Activated CD4-positive, alpha-beta T cell treated with anti-CD3 and anti-CD28 coated beads, Interleukin-2, amount 50 U/mL, for 1 hour (primary cell): ENCODE measurements around the gene NRXN2.
A peak's percentile ranks its signal among the peaks of the same experiment; 100 is the strongest.
"Not testable (repeated sequence)": the region's sequence is repeated elsewhere in the genome, so short reads cannot be mapped to it uniquely, and the experiment has no call there.

Source experiments
- DNase-seq: peaks from one replicate; pipeline ENCODE4 v3.0.0-alpha.2; 2020

The NRXN2 gene

DNA sequence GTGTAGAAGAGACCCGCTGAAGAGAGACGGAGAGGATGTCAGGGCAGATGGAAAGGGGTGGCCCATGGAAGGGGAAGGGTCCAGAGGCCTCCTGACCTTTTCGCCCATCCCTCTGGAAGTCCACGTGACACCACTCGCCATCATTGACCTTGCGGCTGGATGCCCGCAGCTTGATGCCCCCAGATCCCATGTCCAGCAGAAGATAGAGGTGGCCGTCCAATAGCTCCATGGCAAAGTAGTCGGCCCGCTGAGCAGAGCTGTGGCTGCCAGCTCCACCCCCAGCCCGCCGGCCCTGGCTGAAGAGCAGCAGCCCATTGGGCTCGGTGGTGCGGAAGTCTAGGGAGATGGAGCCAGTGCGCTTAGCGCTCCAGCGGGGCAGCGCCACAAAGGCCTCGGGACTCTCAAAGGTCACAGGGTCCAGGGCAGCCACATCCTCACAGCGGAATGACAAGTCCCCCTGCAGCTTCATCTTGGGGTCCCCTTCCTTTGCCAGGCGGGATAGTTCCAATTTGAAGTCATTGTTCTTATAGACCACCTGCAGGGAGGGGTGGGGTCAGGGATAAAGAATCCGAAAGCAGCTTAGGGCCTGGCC is 55.7 kb downstream of the NRXN2 start:
- no peak for DNase-seq

DNA sequence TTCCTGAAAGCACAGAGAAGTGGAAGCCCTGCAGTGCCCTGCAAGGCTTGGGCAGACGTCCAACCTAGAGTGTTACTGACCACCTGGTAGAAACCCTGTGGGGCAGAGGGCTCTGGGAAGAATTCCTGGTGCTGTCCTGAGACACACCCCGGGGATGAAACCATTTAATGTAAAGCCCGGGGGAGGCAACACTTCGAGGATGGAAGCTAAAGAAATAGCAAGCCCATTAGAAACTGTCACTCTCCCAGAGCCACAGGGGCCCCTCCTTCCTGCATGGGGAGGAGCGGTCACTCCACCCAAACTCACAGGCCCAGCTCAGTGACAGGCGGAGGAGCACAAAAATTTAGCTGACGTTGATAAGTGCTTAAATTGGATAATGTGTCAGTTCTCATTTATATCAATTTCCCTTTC is 57.6 kb downstream of the NRXN2 start:
- no peak for DNase-seq

DNA sequence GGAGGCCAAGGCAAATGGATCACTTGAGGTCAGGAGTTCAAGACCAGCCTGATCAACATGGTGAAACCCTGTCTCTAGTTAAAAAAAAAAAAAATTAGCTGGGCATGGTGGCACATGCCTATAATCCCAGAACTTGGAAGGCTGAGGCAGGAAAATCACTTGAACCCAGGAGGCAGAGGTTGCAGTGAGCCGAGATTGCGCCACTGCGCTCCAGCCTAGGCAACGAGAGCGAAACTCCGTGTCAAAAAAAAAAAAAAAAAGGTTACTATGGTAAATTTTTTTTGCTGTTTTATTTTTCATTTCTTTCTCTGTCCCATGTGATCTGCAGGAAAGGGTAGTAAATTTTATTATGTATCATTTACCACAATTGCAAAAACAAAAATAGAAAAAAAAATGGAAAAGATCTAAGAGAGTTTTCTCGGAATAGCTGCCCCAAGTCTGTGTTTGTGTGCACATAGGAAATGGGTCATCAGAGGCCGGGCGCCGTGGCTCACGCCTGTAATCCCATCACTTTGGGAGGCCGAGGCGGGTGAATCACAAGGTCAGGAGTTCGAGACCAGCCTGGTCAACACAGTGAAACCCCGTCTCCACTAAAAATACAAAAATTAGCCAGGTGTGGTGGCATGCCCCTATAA is 58.6 kb downstream of the NRXN2 start:
- DNase-seq = not testable (repeated sequence)

DNA sequence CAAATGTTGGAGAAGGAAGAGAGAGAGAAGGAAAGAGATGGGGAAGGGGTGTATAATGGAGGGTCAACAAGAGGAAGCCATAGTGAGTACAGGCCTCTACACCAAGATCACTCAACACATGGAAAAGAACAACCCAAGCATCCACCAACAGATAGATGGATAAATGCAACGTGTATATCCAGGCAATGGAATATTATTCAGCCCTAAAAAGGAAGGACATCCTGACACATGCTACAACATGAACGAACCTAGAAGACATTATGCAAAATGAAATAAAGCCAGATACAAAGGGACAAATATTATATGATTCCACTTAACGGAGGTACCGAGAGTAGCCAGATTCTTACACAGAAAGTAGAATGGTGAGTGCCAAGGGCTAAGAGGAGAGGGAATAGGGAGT is 59.3 kb downstream of the NRXN2 start:
- no peak for DNase-seq

DNA sequence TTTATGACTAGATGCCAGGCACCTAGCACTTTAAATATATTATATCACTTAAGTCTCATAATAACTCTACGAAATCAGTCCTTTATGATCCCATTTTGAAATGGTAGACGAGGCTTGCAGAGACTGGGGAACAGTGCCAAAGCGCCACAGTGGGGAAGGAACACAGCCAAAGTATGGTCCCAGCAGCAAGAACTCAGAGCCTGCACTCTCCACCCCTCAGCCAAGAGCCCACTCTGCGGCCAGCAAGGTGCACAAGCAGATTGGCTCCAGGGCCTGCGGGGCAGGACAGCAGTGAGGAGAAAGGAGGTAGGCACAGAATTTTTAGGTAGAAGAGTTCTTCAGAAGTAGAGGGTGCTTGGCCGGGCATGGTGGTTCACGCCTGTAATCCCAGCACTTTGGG is 61.4 kb downstream of the NRXN2 start:
- DNase-seq = no peak

DNA sequence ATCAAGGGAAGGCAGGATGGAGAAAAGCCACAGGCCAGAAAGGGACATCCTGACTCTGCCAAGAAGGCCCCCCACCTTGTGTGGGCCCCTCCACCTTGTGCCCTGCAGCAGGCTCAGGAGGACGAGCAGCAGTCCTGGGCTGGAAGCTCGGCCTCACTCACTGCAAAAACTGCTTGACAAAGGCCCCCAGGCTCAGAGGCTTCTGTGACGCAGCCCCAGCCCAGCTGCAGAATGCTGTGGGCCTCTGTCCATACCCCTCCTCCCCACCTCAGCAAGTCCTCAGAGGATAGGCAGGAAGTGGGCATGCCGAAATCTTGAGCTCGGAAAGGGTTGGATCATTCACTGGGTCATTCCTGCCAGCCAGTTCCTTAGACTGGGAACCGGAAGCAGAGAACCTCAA is 61.9 kb downstream of the NRXN2 start:
- no peak for DNase-seq

DNA sequence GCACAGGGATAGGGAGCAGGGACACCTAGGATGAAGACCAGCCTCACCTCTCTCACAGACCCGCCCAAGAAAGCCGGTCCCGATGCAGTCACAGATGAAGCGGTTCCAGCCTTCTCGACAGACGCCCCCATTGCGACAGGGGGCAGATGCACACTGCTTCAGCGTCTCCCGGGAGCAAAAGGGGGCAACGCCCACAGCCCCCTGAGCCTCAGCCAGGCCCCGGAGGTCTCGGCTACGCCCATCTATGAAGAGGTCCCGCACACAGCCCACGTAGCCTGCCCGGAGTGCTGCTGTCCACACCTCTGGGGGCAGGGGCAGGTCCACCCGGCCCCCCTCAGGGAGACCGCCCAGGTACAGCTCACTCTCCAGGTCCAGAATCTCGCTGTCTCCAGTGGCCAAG is 62.3 kb downstream of the NRXN2 start:
- no peak for DNase-seq

DNA sequence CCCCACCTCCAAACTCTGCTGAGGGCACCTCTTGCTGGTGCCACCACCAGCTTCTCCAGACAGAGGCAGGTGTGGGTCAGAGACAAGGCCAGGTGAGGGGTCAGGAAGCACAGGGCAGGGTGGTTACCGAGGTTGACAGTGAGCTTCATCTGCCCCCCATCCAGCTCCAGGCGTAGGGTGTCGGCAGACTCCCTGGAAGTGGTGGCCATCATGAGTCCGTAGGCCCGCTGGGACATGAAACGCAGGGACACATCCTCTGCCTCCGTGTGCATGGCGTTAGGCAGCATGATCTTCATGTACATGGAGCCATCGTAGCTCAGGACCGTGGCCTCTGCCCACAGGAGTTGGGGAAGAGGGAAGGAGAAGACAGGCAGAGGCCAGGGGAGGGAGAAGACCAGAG is 62.8 kb downstream of the NRXN2 start:
- no peak for DNase-seq

DNA sequence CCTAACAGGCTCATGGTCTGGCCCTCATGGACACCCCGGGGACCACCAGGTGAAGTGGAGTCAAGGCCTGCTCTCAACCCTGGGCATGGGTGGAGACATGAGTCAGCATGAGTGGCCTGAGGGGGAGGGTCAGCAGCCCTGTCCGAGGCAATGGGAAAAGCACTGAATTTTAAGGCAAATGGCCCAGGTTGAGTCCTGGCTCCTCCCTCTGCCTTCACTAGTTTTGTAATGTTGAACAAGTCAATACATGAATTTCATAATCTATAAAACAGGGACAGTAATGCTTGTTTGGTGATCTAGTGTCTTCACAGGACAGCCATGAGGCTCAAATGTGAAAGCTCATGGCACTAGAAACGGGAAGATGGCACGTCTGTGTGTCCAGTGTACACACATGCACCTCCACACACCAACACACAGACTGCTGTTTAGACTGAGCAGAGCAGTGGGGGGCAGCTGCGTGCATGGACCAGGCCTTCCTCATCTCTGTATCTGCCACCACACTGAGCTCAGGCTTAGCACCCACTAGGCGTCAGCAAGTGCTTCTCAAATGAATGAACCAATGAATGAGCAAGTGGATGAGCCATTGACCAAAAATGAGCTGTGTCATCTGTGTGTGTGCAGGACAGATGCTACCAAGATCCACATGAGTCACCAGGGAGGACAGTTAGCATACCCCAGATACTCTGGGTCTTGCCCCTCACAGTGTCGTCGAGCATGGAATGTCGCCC is 63.4 kb downstream of the NRXN2 start:
- no peak for DNase-seq

DNA sequence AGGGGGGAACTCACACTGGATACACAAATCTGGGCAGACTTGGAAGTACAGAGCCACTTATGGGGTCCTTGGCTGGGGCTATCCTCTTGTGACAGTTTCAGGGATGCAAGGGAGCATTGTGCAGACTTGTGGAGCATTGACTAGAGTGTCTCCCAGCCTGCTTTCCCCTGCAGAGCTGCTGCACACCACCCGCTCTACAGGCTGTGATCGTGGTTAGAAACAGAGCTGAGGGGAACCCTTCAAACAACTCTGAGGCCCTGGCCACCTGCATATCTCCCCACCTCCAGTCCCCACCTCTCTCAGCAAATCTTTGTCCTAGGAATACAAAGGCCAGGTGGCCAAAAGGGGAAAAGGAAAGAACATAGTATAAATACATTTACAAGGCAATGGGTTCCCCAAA is 64.7 kb downstream of the NRXN2 start:
- DNase-seq = no peak

DNA sequence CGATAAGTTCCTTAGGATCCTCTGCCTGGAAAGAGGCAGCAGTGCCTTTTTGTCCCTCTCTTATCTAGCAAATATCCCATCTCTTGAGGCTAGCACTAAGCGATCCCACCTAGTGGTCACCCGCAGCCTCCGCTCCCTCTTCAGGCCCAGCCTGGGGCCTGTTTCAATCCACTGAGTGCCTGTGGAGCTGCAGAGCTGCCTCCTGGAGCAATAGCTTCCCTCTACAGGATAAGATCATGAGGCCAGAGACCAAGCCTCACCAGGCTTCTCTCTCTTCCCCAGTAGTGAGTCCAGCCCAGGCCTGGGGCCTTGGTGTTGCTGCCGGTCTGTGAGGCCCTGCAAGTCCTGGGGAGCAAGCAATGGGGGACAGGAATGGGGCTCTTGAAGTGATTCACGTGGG is 66.1 kb downstream of the NRXN2 start:
- no peak for DNase-seq

DNA sequence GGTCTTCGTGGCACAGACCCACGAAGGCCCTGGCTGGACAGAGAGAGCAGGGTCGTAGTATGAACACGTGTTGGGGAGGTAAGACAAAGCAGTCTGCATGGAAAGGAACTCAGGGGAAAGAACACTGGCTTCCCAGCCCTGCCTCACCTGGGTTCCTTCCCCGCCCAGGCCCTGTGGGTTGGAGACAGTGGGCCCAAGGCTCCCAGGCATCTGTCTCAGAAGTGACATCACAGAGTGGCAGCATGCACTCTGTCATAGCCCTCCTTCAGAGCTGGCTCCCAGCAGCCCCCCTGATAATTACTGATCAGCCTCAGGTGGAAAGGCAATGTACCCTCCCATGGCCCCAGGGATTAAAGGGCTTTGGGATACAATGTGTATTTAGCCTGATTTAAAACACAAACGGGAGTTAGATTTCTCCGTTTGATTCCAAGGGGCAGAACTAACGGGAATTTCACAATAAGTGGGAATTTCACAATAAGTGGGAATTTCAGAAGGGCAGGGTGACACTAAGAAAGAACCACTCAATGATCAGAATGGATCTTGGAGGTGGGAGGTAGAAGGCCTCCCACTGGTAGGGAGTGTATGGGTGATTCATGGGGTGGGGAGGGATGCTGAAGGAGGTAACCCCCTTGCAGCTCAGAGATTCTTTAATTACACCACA is 66.9 kb downstream of the NRXN2 start:
- no peak for DNase-seq

DNA sequence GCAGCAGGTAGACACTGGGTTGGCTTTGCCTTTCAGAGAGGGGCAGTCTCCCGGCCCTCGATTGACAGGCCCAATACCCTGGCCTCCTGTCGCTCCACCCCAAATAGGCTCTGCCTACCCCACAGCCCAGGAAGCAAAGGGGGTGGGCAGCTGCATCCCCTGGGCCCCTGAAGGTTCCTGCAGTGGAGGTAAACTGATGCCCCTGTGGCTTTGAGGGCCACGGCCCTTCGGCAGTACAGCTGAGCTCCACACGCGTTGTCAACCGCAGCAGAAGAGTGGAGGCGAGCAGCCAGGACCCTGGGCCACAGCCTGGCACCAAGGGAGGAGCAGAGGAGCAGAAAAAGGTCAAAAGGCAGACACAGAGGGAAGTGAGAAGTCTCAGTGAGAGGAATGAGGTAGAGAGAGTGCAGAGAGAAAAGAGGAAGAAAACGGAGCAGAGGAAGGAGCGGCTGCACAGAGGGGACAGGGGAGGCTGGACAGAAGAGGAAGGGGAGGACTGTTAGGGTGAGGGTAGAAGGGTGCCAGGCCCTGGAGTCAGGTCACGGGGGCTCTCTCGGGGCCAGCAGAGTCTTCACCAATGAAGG is 67.9 kb downstream of the NRXN2 start:
- DNase-seq = no peak

DNA sequence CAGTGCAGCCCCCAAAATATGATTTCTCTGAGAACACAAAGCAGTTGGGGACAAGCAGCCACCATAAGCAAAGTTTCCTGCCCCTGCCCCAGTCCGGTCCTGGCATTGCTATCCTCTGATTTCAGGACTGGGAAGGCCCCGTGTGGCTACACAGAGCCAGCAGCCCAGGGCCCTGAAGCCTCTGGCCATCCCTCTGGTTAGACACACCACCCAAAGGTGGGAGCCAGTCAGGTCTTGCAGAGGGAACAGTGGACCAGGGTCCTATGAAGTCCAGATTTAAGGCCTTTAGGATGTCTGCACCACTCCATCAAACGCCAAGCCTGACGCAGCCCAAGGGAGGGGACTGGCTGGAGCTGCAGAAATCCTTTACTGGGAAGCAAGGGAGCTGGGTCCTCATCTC is 68.6 kb downstream of the NRXN2 start:
- DNase-seq = no peak

DNA sequence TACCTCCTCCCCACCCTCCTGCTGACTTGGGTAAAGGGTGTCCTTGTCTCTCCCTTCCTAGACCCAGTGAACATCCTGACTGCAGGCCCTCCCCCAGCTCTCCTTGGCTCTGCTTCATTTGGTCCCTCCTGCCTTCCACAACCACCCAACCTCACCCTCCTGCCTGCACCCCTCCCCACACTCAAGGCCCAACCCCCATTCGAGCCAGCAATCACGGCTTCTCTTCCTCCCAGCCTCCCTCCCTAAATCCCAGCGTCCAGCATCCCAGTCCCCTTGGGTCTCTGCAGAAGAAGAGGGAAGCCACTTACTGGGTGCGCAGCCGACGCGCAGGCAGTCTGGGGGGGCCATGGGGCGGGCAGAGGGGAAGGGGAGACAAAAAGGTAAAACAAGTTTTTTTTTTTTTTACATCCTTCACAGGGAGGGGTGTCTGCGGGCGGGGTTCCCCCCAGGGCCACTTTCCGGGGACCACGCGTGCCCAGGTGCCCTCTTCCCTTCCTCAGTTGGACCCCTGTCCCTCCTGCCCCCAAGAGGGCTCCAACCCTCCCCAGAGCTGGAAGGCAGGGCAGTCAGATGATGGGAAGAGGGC is 69.5 kb downstream of the NRXN2 start:
- no peak for DNase-seq

DNA sequence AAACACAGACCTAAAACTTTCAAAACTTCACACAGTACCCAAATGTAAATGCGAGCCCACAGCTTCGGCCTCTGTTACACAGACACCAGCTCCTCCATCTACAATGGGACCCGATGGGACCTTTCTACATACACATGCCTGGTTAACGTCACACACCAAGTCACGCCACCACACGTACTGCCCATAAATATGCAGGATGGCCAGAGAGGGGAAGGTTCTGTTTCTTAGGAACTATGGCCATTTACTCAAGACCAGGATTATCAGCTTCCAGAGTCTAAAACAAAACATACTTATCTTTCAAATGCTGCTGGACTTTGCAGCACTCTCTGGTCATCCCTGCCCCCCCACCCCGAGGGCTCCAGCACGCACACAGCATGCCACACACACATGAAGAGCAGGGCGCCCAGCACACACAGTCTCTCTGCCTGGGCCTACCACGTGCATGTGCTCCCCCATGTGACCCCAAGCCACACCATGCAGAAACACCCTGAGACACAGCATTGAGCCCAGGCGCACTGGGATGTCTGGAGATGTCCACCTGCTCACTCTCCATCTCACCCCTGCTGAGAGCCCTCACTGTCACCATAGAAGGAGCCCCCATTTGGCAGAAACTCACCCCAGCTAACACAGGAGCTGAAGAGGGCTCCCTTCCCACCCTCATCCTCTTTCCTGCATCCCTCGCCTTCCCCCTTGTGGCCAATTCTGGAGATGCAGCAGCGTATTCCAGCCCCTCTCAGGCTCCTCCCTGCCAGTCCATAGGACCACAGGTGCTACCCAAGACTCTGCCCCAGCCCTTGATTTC is 70.2 kb downstream of the NRXN2 start:
- peak; percentile 72 for DNase-seq

DNA sequence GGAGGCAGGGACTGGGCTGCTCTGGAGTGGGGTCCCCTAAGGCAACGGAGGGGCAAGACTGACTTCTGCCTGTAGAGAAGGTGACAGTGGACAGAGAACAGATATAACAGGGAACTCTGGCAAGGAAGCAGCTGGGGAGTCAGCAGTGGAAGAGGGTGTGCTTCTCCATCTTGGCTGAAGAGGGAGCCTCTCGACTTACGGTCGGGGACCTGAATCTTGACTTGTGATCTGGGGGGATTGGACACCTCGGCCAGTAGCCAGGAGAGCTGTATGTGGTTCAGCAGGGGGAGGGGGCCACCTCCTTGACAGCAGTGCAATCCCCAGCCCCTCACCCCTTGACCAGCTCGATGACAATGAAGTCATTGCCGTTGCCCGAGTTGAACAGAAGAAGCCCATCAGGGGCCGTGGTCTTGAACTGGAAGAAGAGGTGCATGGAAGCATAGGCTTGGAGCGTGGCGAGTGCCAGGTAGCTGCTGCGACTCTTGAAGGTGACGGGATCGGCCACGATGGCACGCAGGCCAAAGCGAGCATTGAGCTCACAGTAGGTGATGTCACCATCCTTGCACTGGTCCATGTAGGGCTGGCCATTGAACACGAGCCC is 72.0 kb downstream of the NRXN2 start:
- no peak for DNase-seq

DNA sequence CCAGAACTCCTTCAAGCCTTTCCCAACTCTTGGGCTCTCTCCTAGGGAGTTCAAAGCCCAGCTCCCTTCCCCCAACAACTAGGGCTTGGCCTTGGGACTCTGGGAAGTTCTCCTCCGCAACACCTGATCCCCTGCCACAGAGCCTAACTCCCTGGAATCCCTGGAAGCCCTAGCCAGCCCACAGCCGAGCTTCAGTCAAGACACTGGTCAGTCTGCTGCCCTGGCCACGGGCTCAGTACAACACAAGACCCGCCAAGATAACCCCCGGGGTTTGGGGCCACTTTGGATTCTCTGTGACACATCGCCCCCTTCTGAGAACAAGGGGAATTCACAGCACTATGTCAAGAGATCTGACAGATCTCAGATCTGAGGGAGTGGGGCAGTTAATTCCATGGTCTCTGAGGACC is 73.7 kb downstream of the NRXN2 start:
- no peak for DNase-seq

DNA sequence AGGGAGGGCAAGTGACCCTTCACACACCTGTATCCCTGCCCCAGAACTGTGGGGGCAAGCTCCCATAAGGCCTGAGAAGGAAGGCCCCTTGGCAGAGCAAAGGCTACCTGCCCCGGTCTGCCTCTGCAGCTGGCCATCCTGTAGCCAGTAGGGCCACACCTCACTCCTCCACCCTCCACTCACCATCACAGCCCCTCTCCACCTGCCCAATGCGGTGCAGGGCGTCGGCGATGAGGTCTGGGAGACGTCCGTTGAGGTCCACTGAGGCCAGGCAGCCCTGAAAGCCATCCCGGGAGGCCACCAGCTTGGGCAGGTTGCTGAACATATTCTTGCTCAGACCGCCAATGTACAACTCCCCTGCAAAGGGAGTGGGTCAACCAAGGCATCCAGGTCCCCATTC is 74.4 kb downstream of the NRXN2 start:
- no peak for DNase-seq

DNA sequence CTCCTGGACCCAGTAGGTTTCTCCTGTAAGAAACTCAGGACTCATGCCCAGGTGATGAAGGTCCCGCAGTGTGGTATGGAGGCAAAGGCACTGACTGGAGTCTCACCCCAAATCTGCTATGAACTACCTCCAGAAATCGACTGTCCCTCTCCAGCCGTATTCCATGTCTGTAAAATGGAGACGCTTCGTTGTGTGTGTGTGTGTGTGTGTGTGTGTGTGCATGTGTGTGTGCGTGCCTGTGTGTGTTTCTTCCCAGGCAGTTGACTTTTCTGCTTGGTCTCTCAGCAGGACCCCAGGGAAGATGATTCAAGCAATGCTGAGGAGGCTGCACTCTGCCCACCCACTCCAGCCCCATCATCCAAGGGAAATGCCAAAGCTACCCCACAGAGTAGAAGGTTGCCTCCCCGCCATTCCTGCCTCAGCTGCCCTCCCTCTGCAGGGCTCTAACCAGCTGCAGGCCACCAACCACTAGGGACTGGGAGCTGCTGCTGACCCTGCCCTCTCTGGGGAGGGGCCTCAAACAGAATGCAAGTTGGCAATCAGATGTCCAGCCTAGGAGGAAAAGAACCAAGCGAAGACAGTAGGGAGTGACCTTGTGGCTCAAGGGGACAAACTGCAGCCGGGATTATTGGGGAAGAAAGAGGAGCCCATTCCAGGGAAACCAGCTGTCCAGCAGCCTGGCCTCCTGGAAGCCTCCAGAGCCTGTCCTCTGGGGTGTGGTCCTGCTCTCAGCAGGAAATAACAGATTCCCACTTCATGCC is 75.8 kb downstream of the NRXN2 start:
- no peak for DNase-seq

DNA sequence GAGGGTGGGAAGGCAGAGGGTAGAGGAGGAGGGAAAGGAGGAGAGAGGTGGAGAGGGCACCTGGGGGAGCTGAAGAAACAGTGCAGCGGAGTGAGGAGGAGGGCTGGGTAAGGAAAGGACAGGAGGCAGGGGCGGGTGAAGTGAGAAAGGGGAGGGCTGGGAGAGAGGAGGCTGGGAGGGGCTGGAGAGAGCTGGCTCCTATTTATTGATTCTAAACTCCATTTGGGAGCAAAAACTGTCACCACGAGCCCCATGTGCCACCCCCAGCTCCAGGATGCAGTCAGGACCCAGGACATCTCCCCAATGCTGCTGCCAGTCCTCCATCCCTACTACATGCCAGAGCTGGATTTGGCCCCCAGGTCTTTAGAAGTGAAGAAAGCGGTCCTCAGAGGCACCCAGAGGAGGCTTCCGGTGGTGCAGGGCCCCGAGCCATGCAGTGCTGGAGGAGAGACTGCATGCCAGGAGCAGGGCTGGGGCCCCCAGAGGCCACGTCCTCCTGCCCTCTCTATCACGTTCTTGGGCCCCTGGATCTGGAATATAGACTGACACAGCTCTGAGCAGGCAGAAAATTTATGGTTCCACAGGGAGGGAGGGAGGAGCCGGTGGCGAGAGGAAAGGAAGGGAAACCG is 78.2 kb downstream of the NRXN2 start:
- no peak for DNase-seq
